Glomerular visceral epithelial cell (primary cell): Measurements from ENCODE around the gene UTS2B.

Experiments
- DNase-seq: peaks from one replicate; pipeline ENCODE4 v3.0.0-alpha.2; 2016; ENCODE audit errors: extremely low spot score

UTS2B gene, protein sequence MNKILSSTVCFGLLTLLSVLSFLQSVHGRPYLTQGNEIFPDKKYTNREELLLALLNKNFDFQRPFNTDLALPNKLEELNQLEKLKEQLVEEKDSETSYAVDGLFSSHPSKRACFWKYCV

DNA sequence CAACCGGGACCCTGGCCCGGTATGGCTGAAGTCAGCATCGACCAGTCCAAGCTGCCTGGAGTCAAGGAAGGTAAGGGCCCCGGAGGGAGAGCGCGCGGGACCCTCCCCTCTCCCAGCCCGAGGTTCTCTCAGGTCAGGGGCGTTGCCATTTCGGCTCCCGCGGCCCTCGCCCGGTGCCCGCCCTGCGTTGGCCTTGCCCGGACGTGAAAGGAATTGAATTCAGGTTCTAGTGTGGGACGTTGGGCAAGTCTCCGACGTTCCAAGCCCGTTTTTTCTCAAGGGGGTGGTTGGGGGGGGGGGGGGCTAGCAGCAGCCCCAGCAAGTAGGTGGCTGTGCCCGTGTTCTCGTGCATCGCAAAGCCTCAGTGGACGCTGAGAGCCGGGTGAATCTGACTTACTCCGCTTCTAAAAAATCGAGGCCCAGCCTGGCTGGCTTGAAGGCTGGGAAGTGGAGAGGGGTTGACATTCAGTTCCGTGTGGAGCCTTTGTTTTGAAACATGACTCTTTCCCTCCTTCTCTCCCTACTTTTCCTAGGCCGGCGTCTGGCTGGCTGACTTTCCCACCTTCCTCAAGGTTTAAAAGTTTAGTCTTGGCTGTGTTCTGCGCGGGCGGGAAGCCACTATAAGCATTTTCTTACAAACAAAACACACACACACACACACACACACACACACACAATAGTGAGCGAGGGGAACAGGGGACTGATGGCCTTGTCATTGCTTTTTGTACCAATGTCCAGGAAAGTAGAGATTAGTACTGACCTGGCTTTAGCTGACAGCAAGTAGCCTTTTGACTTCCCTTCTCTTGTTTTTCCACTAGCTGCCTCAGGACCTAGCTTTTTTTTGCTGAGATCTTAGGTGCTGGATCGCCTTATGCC, at the start of gene UTS2B:
Gene UTS2B (minus strand): TSS at position 873 of the 876 bp plus-strand sequence. CDS start 48,337 bp downstream, outside the sequence.
- DNase-seq: peak; percentile 52

DNA sequence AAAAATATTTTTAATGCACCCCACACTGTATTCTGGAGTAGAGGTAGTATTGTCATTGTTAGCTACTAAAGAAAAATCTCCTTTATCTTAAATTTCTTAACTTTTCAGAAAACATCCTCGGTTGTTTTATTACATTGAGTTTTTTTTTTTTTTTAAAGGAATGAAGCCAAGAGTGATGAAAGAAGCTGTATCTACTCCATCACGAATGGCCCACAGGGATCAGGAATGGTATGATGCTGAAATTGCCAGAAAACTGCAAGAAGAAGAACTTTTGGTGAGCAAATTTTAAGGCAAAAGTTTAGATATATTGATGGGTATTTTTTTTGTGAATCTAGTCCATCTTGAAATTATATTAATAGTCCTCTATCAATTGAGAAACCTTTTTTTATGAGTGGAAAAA, 49.7 kb upstream of the UTS2B start:
- DNase-seq: no peak

DNA sequence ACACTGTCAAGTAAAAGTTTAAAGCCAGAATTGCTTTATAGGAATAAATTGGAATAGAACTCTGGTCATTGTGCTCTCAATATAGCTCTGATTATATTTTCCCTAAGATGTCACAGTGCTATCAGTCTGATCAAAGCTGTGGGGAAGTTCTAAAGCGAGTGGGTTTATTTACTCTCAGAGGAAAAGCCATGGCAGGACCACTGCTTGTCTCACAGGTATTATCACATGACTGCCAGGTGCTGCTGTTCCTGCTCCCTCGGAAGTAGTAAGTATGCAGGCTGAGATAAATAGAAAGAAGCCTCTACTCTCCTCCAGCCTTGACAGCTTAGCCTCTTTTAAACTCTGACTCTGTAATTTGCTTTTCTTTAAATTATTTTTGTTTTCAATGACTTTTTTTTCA, 49.1 kb upstream of the UTS2B start:
- no peak for DNase-seq

DNA sequence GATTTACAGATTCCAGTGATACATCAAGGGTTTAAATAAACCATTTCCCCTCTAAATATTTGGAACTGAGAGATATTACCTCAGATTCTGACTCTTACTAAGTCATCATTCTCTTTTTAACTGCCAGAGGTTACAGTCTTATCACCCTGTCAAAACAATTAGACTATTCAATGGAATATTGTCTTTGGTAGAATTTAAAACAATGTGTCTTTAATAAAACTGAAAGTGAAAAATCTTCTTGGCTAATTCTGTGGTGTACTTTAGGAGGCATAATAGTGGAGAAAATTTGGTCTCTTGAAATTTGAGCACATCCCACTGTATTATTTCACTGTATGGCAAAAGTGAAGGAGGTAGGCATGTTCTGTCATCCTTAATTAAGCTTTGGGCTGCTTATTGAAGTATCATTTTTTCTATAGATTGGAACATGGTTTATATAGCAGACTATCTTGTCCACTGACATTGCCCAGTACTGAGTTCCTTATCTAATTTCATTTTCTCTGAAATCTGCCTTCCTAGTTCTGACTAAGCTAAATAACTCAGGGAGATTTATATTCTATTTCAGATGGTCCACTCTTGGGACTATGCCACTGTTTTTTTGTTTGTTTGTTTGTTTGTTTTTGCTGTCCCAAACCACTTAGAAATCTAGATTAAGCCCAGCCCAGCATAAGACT, 48.0 kb upstream of the UTS2B start:
- no peak for DNase-seq

DNA sequence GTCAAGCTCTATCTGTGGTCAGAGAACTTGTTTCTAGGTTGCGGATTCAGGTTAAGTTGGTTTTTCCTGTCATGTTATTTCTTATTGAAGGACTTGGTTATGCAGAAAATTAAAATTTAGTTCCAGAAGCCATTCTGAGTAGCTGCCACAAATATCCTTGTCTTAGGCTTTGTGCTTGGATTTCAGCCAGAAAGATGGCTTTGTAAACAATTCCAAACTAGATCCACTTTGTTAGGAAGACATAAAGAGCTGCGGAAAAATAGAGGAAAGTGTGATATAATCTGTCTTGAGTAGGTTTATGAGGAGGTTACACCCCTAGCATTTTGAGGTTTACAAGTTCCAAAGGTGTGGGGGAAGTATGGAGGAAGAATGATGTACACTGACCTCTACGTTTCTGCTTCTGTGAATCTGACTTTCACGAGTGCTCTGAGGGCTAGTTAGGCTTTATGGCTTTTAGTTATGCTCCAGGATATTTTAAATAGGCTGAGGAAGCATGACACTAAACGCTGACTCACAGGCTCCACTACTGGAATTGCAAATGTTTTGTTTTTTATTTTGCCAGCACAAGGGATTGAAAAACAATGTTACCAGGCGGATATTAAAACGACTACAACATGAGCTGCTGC, 46.3 kb upstream of the UTS2B start:
- peak; percentile 48 for DNase-seq

DNA sequence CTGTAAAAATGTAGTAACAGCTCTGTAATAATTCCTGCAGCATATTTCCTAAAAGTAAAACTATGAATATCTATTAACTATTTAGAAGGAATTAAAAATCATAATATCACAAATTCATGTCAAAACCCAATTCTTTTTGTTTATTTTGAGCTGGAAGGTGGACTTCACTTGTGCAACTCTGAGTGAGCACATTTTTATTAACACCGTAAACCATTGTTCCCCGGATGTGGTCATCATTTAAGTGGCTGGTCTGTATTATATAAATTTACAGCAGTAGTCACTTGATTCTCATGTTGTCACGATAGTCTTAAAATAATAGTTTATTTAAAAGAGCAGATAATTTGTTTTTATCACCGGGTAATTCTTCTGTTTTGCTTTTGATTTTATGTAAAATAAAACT, 43.0 kb upstream of the UTS2B start:
- no peak for DNase-seq

DNA sequence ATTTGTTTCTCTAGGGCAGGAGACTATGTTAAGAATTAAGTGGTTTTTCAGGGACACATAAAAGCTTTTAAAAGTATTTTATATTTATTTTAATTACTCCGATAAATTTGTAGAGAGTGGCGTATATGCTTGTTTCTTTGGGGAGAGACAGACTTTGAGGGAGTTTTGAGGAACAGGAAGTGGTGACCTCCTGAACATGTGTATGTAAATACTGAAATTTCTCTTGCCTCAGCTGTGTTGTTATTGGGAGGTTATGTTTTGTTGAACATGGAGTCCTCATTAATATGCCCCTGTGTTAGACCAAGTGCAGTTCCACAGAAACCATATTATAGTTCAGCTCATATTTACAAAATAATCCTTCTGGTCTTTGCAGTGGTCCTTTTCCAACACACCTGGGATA, 41.8 kb upstream of the UTS2B start:
- no peak for DNase-seq

DNA sequence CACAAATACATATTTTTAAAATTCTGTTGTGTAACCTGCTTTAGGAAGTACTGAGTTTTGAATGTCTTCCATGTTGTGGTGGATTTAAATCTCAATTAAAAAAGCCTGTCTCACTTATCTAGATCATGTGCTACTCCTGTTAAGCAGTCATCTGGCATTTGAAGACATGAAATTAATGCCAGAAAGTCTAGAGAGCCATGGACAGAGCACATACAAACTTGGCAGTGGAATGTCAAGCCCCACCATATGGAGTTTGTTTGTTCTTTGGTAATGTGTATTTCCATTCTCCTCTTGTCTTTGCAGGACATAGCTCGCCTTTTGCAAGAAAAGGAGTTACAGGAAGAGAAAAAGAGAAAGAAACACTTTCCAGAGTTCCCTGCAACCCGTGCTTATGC, 39.3 kb upstream of the UTS2B start:
- no peak for DNase-seq

DNA sequence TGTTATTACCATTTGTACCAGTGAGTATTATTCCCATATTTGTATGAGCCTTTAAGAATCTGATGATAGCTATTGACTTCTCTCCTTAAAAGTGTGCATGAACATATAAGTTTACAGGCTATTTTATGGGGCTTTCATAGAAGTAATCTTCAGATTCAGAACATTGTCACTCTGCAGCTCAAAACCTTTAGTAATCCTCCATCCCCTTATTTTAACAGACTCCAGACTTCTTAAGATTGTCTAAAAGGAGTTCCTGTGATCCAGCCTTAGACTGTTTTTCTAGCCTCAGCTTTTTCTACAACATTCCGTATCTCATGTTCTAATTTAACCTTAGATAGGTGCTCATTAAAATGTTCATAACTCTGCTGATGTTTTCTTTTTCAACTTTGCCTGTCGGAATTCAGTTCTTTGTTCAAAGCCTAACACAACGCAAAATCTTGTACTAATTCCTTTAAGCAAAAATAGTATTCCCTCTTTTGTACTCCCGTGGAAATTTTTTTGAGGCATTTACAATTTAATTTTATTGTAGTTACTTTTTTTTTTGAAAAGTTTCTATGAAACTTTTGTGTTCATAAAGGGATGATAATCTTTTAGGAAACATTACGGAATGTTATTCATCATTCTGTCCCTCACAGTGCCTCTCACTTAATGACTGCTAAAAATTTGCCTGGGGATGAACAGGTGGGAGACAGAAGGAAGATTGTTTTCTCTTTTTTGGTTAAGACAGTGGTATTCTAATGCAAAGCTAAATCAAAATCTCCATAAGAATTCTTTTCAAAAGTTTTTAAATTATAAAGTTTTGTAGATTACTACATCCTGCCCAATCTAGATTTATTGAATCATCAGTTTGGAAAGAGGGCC, 38.7 kb upstream of the UTS2B start:
- DNase-seq: no peak

DNA sequence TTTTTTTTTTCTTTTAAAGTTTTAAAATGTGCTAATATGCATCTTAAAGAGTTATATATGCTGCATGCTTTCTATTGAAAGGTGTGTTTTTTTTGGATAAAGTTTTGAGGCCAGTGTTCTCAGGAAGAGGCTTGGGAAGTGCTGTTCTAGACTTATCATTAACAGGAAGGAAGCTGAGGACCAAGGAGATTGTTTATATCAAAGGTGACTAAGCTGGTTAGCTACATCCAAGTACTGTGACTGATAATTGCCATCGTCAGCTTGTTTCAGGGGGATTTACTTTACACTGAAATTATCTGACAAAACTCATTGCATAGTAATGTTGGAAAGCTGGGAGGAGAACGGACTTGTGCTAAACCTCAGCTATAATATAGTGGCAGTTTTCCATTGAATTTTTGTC, 36.3 kb upstream of the UTS2B start:
- no peak for DNase-seq

DNA sequence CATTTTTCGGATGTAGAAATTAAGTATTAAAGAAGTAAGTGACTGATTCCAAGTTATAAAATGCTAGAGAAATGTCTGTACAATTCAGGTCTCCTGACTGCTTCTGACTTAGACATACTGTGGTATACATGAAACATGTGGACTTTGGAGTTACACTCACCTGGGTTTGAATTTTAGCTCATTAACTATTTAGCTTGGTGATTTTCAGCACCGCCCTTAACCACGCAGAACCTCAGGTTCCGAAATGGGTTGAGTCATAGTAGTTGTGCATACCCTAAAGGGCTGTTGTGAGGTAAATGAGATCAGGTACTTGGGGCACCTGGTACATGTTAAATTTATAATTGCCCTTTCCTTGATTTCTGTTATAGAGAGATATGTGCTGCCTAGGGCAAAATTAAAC, 32.9 kb upstream of the UTS2B start:
- no peak for DNase-seq

DNA sequence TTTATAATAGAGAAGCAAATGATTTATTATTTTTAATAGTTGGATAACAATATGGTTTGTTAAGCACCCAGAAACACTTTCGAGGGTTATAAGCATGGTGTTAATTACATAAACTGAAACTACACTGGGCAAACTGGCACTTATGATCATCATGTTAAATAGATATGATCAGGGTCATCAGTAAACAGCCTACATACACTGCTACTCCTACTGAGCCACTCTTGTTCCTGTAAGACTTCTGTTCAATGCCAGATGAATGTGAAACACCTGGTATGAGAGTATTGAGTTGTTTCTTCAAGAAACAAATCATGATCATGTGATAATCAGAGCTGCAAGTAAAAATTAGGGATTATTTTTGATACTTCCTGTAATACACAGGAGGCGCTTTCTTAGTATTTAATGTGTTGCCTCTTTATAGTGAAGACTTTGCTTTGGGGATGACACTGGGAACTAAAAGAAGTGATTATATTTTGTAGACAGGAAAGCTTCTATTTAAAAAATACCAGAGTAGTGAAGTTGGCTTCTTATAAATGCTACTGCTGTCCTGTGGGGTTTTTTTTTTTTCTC, 32.3 kb upstream of the UTS2B start:
- DNase-seq: no peak

DNA sequence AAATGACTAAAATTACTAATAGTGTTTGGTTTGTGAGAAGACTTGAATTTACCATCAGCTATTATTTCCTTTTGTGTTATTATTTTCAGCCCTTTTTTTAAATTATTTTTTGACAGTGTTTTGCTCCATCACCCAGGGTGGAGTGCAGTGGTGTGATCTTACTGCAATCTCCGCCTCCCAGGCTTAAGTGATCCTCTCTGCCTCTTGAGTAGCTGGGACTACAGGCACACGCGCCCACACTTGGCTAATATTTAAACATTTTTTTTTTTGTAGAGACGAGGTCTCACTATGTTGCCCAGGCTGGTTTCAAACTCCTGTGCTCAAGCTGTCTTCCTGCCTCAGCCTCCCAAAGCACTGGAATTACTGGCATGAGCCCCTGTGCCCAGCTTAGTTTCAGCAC, 31.7 kb upstream of the UTS2B start:
- DNase-seq: no peak

DNA sequence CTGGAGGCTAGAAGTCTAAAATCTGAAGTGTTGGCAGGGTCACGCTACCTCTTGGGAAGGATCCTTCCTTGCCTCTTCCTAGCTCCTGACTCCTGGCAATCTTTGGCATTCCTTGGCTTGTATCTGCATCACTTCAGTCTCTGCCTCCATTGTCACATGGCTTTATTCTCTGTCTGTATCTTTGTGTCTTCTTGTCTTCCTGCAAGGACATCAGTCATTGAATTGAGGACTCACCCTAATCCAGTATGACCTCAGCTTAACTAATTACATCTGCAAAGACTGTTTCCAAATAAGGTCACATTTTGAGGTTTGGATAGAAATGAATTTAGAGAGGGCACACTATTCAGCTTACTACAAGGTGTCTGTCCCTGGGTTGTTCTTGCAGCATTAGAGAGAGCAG, 31.1 kb upstream of the UTS2B start:
- no peak for DNase-seq

DNA sequence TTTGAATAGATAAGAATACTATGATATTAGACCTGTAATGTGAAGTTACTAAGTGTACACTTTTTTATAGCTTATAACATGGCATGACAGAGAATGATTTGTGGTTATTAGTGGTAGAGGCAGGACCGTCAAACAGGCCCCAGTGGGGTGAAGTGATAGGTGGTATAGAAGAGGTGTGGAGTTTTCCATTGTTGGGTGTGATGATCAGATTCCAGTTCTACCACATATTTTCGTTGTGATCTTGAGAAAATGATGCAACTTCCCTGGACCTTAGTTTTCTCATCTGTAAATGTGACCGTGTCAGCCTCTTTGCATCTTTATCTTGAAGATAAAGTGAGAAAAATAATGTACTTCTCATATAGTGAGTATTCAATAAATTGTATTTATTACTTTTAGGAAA, 30.3 kb upstream of the UTS2B start:
- no peak for DNase-seq

DNA sequence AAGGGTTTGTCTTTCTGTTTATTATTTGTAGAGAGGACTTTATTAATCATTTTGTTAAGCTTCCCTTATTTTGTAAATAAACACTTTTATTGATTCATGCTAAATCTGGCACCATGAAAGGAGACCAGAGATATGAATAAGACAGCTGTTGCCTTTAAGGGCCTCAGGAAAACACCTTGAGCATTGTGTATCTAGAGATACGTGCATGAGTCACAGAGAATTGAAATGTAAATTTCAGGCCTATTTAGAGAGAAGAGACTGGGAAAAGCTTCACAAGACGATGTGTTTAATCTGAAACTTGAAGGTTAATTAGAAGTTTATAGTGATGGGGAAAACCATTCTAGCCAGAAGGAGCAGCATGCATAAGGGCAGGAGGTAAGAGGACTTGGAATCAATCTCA, 28.6 kb upstream of the UTS2B start:
- no peak for DNase-seq

DNA sequence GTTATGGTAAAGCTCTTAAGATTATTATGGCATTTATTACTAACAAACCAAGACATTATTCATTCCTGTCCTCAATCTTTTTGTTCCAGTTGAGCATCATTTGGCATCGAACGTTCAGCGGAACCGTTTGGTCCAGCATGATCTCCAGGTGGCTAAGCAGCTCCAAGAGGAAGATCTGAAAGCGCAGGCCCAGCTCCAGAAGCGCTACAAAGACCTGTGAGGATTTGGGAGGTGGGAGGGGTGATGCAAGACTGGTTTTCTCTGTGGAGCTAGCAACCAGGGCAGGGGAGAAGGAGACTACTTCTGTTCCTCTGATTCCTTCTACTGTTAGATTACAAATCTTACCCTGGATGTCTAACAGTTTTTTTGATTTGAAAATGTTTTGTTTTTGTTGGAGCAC, 27.6 kb upstream of the UTS2B start:
- DNase-seq: no peak

DNA sequence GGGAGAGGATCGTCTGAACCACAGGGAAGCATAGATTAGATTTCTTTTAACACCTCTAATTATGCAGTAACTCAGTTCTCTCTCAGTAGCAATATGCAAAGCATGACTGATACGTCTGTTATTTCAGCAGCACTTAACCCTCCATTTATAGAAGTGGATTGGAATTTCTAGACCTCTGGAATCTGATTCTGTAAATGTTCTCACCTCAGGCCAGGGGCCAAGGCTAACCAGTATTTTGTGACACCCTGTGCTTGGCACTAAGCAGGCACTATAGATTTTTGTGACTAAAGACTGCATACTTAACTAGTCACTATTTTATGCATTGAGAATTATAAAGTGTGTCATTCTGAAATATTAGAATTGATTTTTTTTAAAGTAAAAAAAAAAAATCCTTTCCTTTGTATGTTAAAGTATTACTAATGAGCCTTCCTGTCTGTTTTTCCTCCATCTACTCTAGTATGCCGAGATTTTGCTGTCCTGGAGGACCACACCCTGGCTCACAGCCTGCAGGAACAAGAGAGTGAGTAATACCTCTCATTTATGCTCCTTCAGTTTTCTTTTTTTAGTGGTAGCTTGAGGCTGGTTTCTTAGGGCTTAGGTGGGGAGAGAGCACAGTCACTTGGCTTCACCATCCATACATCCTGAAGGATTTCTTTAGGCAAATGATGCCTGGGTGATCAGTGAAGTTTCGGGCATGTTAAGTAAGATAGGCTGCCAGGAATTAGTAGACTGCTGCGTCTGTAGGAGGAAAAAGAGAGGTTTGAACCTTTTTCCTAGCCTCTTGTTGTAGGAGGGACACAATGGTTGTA, 26.5 kb upstream of the UTS2B start:
- peak; percentile 76 for DNase-seq

DNA sequence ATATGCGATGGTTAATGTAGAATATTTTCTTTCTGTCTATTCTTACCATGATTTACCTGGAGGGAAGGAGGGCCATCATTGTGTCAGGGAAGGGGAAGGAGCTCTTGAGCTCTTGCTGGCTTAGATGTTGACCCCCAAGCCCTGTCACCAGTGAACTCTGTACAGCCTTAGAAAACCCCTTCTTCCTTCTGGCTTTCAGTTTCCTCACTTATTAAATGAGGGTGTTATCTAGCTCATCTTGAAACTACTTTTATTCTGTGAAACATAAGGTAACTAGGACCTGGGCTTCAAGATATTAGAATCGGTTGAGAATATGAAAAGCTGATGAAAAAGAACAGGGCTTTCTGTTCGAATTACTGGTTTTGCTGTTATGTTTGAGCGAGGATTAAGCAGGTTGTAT, 25.1 kb upstream of the UTS2B start:
- DNase-seq: no peak

DNA sequence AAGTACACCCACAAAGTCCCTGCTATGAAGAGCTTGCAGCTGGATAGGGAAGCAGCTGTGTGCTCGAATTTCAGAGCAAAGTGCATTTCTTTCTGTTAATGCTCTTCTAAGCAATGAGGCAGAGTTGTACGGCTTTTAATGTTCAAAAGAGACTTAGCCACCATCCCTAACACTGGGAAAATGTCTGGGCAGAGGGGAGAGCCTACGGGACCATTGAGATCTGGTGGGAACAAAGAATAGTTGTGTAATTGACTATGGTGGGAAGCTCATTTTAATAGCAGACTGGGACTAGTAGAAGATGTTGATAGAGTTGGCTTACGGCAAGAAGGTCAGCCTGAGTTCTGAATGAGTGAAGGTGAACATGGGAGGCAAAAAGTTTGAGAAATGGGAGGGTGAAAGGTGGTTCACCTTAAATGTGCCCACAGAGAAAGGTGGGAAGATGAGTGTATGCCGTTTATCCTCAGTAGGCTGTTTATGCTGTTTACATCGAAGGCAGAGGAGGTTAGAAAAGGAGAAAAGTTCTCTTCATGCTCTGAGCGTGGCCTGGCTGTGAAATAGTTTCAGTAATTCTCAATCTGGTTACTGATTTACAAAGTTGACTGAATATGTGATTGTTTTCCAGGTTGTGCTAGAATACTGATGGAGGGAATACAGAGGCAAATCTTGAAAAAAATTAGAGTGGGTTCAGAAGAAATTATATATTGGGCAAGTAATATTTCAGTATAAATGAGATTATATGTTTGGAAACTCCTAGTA, 22.9 kb upstream of the UTS2B start:
- DNase-seq: no peak
